ENCODE measurements around the gene CFAP46. TPM values are rescaled to one million over a fixed set of nuclear protein-coding genes. Genes with fewer than 3 reads are reported as not detected.

Gene CFAP46
- total RNA-seq, 1 experiment from 2014 or later, result 1.6 TPM

- CTCF ChIA-PET, result no interaction called here
- in situ Hi-C loops (cut with HindIII; ENCODE audit: low pct_unique_long_range_greater_than_20kb, low sequenced_read_pairs) (no loop called here), intact Hi-C loops (cut with micrococcal nuclease; ENCODE audit: unreplicated experiment) (no loop called here)
- Histone ChIP-seq H3K27ac (ENCODE audit: low read length) (no peak overlapping the region), H3K27me3 (ENCODE audit: control insufficient read depth, insufficient read depth, low read length) (no peaks in the 10 kb centered on the region), H3K9me3 (ENCODE audit: control insufficient read depth, insufficient read depth, low read depth, low read length) (no peaks in the 10 kb centered on the region), H3K4me1 (ENCODE audit: control insufficient read depth, insufficient read depth, low read length) (no peaks in the 10 kb centered on the region), H3K4me3 (ENCODE audit: low read depth in 2 of 2, low read length in 2 of 2) (no peak overlapping the region), H3K36me3 (ENCODE audit: control insufficient read depth, insufficient read depth, low read length) (no peaks in the 10 kb centered on the region)
- ATAC-seq (no peak), DNase-seq (ENCODE audit: low read depth, low spot score) (no peak)
- POLR2A ChIA-PET, result no interaction called here
- no peak for TF ChIP-seq SIN3A (IDR thresholded peaks at IDR 0.05; ENCODE audit: borderline replicate concordance, insufficient read depth, low read depth, low read length)
- no peak for TF ChIP-seq CTCF (IDR thresholded peaks at IDR 0.05)
- no peak for TF ChIP-seq REST (IDR thresholded peaks at IDR 0.05; ENCODE audit: insufficient read depth in 1 of 2, low read depth in 2 of 2, low read length in 1 of 2)
- TF ChIP-seq POLR2AphosphoS5 (IDR thresholded peaks at IDR 0.05; ENCODE audit: low read depth, low read length), result no peak
- no peak for TF ChIP-seq TCF7L2 (IDR thresholded peaks at IDR 0.05; ENCODE audit: low read depth, low read length)
- no TSS peak for BruUV-seq (replicated peaks)
Observed at GRCh38 chr10:132766291-132766690, 176.1 kb downstream of the CFAP46 start.

GRCh38 chr10:132765435-132765834, 176.9 kb downstream of the CFAP46 start:
- peak; percentile 31; the same call in 1 of the 2 replicates for ATAC-seq
- intact Hi-C loops (cut with micrococcal nuclease; ENCODE audit: unreplicated experiment) (no loop called here), in situ Hi-C loops (cut with HindIII; ENCODE audit: low pct_unique_long_range_greater_than_20kb, low sequenced_read_pairs) (no loop called here)
- Histone ChIP-seq H3K9me3 (ENCODE audit: control insufficient read depth, insufficient read depth, low read depth, low read length) (no peaks in the 10 kb centered on the region), H3K4me1 (ENCODE audit: control insufficient read depth, insufficient read depth, low read length) (no peaks in the 10 kb centered on the region), H3K27ac (ENCODE audit: low read length) (no peak overlapping the region), H3K4me3 (ENCODE audit: low read depth in 2 of 2, low read length in 2 of 2) (no peak overlapping the region), H3K36me3 (ENCODE audit: control insufficient read depth, insufficient read depth, low read length) (no peaks in the 10 kb centered on the region), H3K27me3 (ENCODE audit: control insufficient read depth, insufficient read depth, low read length) (no peaks in the 10 kb centered on the region)
- TF ChIP-seq REST (IDR thresholded peaks at IDR 0.05; ENCODE audit: insufficient read depth in 1 of 2, low read depth in 2 of 2, low read length in 1 of 2) (no peak), SIN3A (IDR thresholded peaks at IDR 0.05; ENCODE audit: borderline replicate concordance, insufficient read depth, low read depth, low read length) (no peak), CTCF (IDR thresholded peaks at IDR 0.05) (no peak), POLR2AphosphoS5 (IDR thresholded peaks at IDR 0.05; ENCODE audit: low read depth, low read length) (no peak), TCF7L2 (IDR thresholded peaks at IDR 0.05; ENCODE audit: low read depth, low read length) (no peak)
- BruUV-seq (replicated peaks), result no TSS peak
- ChIA-PET CTCF (interaction anchor here (0.5 kb wide), 1 partner anchor 589 kb away, joined by 4 read pairs; no protein-coding TSS in a partner anchor), POLR2A (no interaction called here)
- DNase-seq (ENCODE audit: low read depth, low spot score), result no peak

All from Panc1 (cell line).